LHCN-M2 (cell line): ENCODE data around the gene SNAPC1. TPM values are rescaled to one million over a fixed set of nuclear protein-coding genes. Genes with fewer than 3 reads are reported as not detected.
"Not testable (repeated sequence)": the region's sequence is repeated elsewhere in the genome, so short reads cannot be mapped to it uniquely, and the experiment has no call there.

Source experiments
- DNase-seq: peaks from one replicate; pipeline ENCODE4 v3.0.0-alpha.2; 2012; ENCODE audit warnings: low read depth
- polyA plus RNA-seq: library from polyadenylated mRNA; unstranded; fragments of >200 nt; gene quantifications from one replicate; pipeline ENCODE4 v1.2.1, GENCODE V29; 2012; ENCODE audit warnings: missing spikeins
- total RNA-seq: library from RNA; depleted of rRNA; stranded (reverse); fragments of >200 nt; gene quantifications from 2 replicates; pipeline ENCODE4 v1.2.3, GENCODE V29; 2014; rRNA removed

The SNAPC1 gene, protein sequence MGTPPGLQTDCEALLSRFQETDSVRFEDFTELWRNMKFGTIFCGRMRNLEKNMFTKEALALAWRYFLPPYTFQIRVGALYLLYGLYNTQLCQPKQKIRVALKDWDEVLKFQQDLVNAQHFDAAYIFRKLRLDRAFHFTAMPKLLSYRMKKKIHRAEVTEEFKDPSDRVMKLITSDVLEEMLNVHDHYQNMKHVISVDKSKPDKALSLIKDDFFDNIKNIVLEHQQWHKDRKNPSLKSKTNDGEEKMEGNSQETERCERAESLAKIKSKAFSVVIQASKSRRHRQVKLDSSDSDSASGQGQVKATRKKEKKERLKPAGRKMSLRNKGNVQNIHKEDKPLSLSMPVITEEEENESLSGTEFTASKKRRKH
- total RNA-seq, result 37.9 and 38.6 TPM in 2 replicates
- polyA plus RNA-seq, result 12.4 TPM

DNA sequence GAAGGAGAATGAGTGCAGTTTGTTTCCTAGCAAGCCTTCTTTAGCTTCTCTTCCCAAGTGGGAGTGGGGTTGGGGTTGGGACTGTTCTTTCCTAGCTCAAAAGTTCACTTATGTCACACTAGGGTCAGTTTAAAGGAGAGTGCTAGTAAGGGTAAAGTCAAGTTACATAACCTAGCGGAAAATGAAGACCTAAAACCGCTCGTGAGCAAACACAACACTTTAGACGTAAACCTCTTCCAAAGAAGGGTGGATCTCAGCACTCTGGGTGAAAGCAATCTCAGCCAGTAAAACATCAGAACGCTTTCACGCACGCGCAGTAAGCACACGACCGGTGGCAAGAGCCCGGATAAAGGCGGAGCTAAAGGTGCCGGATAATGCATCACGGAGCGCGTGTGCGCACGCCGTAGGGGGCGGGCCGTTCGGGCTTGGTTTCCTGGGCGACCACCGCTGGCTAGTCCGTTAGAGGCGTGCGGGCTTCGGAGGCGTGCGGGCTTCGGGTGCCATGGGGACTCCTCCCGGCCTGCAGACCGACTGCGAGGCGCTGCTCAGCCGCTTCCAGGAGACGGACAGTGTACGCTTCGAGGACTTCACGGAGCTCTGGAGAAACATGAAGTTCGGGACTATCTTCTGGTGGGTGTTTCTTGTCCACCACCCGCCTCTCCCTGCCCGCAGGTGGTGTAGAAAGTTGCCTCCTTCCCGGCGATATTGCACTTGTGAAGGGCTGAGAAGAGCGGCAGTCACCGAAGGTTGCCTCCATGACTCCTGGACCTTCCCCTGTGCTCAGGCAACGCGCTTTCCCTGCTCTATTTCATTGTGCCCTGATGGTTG lies at the start of gene SNAPC1:
SNAPC1 (plus strand) TSS at position 462 of the 828 bp plus-strand sequence; CDS start at position 503, 41 bp downstream.
- peak; percentile 98 for DNase-seq

DNA sequence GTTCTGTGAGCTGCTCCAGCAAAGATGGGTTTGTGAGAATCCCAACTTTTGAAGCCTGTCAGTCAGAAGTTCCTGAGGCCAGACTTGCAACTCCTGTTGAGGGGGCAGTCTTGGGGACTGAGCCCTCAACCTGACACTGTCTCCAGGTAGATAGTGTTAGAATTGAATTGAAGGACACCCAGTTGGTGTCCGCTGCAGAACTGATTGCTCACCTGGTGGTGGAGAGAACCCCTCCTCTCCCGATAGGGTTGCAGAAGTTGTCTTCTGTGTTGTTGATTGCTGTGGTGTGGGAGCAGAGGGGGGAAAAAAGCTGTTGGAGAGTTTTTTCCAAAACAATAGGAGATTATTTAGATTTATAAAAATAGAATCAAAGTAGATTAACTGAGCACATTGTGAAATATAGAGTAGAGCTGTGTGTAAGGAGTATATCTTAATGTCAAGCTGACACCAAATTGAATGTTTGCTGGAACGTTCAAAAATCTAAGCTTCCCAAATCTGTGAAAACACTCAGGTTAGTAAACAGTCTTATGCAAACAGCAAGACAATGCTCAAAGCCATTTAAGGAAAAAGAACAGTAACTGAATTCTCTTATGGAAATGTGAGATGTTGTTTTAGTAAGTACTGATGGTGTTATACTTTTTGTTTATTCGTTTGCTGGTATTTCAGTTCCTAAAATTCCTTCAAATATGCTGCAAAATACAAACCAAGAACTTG lies 48.3 kb upstream of the SNAPC1 start:
- no peak for DNase-seq

GRCh38 chr14:61716956-61717355 lies 45.3 kb upstream of the SNAPC1 start:
- no peak for DNase-seq

GRCh38 chr14:61718039-61718438 lies 44.2 kb upstream of the SNAPC1 start:
- no peak for DNase-seq

DNA sequence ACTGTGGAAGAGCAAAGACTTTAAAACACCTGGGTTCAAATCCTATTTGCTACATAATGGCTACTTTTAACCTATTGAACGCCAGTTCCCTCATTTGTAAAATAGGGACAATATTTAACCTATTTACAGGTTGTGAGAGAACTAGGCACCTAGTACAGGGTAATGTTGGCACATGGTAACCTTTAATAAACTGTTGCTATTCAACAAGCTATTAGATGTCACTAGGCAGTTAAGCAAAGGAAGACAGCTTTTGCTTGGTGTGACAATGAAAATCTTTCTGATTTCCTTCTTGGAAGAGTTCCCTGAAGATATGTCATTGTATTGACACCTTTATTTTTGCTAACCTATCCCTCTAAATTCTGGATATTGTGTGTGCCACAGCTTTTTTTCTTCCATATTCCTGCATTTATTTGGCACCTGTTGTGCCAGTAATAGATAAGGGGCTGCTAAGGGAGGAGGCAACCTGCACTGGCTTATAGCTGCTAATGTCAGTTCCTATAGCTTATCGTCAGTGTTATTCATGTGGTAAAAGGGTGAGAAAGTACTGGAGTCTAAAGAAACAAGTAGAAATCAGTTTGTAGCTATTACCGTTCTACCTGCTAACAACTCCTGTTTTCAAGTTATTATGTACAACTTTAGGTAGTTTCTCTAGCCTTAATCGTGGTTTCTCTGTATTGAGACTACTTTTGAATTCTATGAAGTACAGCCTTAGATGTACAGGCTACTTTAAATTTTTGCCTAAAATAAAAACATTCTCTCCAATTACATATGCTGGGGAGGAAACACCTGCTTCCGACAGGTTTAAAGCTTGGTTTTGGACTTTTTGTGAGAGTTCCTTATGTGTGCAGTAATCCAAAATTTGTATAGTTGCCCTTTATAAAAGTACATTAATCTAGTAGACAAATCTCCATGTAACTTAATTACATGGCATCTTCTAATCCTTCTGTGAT lies 42.6 kb upstream of the SNAPC1 start:
- no peak for DNase-seq

DNA sequence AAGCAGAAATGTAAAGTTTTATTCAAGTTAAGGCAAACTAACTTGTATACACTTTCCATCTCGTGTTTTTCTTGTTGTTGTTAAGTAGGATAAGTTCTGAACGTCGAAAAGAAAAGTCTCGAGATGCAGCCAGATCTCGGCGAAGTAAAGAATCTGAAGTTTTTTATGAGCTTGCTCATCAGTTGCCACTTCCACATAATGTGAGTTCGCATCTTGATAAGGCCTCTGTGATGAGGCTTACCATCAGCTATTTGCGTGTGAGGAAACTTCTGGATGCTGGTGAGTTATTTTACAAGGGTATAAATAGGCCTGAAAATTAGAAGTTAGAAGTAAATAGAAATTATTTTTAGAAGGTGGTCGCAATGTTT lies 41.9 kb upstream of the SNAPC1 start:
- DNase-seq, result no peak

GRCh38 chr14:61720741-61721140 lies 41.5 kb upstream of the SNAPC1 start:
- no peak for DNase-seq

DNA sequence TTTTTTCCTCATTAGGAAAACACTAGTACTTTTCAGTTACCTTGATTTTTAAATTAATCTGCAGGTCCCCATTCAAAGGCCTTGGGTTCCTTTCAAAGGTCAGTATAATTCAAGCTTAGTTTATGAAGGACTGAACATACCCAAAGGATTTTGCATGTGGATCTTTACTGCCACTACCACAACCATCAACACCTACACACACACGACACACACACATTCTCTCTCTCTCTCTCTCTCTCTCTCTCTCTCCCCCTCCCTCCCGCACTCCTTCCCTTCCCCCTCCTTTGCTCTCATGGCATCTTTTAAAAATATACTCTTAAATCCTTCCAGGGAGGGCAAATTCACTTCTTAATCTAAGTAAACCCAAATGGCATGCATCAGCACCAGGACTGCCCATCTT lies 38.1 kb upstream of the SNAPC1 start:
- no peak for DNase-seq

- no peak for DNase-seq
These were observed 35.2 kb upstream of the SNAPC1 start for GRCh38 chr14:61726778-61727658.

- DNase-seq, result no peak
These were observed 31.4 kb upstream of the SNAPC1 start for GRCh38 chr14:61730756-61731373.

- no peak for DNase-seq
These were observed 28.2 kb upstream of the SNAPC1 start for GRCh38 chr14:61733972-61734371.

- DNase-seq, result peak; percentile 44
These were observed 25.5 kb upstream of the SNAPC1 start for GRCh38 chr14:61736751-61737150.

DNA sequence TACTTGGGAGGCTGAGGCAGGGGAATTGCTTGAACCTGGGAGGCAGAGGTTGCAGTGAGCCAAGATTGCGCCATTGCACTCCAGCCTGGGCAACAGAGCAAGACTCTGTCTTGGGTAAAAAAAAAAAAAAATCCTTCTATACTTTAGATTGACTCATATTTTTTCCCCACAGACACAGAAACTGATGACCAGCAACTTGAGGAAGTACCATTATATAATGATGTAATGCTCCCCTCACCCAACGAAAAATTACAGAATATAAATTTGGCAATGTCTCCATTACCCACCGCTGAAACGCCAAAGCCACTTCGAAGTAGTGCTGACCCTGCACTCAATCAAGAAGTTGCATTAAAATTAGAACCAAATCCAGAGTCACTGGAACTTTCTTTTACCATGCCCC lies 24.3 kb upstream of the SNAPC1 start:
- DNase-seq, result no peak

DNA sequence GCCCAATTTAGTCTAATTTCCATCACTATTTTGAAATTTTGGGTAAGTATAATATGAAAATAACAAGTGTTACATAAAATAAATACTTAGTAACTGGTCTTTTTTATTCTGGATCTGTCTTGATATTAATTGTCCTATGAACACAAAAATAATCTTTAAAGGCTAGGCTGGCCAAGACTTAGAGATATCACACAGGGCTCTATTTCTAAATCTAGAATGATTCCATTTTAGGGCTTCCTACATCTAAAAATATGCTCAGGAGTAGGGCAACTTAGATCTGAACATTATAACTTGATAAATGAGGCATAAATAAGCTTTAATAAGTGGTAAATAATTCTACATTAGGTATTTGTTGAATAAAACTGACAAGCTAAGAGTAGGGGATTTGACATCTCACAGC lies 23.1 kb upstream of the SNAPC1 start:
- DNase-seq, result no peak

DNA sequence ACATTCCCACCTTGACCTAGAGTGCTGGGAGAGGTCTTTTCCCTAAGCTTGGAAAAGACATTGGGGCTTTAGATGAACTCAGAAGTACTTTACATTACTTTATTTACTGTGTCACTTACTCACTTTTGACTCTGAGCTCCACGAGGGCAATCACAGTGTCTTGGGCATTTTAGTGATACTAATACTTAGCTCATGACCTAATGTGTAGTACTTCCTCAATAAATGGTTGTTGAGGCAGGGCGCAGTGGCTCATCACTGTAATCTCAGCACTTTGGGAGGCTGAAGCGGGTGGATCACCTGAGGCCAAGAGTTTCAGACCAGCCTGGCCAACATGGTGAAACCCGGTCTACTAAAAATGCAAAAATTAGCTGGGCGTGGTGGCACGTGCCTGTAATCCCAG lies 19.8 kb upstream of the SNAPC1 start:
- no peak for DNase-seq

DNA sequence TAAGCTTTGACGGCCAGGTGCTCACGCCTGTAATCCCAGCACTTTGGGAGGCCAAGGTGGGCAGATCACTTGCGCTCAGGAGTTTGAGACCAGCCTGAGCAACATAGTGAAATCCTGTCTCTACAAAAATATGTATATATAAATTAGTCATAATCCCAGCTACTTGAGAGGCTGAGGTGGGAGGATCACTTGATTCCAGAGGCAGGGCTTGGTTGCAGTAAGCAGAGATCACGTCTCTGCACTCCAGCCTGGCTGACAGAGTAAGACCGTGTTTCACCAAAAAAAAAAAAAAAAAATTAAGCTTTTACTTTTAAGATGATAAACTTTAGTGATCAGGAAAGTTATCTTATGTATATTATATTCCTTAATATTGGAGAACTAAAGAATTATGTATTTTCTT lies 18.0 kb upstream of the SNAPC1 start:
- DNase-seq, result no peak

DNA sequence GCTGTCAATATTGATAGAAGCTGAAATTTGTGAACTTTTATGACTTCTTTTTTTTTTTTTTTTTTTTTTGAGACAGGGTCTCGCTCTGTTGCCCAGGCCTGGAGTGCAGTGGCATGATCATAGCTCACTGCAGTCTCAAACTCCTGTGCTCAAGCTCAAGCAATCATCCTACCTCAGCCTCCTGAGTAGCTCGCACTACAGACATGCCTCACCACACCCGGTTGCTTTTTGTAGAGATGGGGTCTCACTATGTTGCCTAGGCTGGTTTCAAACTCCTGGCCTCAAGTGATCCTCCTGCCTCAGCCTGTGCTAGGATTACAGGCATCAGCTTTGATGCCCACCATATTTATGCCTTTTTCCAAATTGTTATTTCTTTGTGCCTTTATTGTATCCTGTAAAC lies 15.9 kb upstream of the SNAPC1 start:
- DNase-seq, result not testable (repeated sequence)

DNA sequence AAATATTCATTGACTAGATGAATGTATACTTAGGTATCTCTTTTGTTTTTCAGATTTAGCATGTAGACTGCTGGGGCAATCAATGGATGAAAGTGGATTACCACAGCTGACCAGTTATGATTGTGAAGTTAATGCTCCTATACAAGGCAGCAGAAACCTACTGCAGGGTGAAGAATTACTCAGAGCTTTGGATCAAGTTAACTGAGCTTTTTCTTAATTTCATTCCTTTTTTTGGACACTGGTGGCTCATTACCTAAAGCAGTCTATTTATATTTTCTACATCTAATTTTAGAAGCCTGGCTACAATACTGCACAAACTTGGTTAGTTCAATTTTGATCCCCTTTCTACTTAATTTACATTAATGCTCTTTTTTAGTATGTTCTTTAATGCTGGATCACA lies 15.3 kb upstream of the SNAPC1 start:
- DNase-seq, result no peak

DNA sequence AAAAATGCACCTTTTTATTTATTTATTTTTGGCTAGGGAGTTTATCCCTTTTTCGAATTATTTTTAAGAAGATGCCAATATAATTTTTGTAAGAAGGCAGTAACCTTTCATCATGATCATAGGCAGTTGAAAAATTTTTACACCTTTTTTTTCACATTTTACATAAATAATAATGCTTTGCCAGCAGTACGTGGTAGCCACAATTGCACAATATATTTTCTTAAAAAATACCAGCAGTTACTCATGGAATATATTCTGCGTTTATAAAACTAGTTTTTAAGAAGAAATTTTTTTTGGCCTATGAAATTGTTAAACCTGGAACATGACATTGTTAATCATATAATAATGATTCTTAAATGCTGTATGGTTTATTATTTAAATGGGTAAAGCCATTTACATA lies 14.9 kb upstream of the SNAPC1 start:
- no peak for DNase-seq

DNA sequence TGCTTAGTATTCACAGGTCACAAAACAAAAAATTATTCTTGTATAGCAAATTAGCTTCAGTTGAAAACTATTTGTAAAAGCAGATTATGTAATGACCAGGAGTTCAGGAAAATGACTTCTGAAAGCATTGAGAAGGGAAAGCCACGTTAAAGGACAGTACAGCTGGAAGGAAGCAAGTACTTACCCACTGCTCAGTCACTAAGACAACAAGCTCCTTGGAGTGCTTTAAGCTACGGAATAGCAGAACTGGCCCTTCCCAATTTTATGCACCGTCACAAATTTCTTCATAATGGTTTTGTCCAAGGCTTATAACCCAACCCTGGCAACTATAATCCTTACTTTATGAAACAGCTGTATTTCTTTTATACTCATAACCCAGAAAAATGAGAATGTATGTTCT lies 13.0 kb upstream of the SNAPC1 start:
- peak; percentile 77 for DNase-seq
